NCI-H1092 treated with DMSO at 0.1 percent for 48 hours (cell line): ENCODE data around the gene SMYD3.

Experiments
- DNase-seq: peaks from one replicate; lab custom pipeline; 2025; lab: John Stamatoyannopoulos, UW

The SMYD3 gene

DNA sequence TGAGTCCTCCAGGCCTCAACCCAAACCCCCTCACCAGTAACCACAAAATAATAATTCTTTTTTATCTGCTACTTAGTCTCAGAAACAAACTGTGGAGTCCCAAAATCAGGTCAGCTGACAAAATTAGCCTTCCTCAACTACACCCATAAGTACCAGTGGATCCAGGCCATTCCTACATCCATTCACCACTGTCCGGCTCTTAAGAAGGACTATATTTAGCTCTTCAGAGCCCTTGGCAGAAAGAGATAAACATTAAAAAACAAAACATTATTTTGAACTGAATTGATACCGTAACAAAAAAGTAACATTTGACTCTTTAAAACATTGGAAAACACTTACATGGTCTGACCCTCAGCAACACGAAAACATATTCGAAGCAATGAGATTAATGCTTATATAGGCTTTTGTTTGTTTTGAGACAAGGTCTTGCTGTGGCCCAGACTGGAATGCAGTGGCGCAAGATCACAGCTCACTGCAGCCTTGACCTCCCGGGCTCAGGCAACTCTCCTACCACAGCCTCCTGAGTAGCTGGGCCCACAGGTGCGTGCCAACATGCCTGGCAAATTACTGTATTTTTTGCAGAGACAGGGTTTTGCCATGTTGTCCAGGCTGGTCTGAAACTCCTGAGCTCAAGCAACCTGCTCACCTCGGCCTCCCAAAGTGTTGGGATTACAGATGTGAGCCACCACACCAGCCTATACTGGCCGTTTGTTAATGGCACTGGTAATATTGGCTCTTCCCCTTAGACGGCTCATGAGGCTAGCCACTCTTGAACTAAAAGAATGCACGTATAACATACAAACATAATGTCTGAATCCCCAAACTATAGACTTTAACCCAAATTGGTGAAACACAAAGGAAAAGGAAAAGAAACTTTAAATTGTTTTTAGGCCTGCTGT, 330.7 kb downstream of the SMYD3 start:
- DNase-seq: no peak

- DNase-seq: no peak
These were observed 336.4 kb downstream of the SMYD3 start for GRCh38 chr1:246170574-246171261.

- no peak for DNase-seq
These were observed 337.6 kb downstream of the SMYD3 start for GRCh38 chr1:246169486-246169885.

DNA sequence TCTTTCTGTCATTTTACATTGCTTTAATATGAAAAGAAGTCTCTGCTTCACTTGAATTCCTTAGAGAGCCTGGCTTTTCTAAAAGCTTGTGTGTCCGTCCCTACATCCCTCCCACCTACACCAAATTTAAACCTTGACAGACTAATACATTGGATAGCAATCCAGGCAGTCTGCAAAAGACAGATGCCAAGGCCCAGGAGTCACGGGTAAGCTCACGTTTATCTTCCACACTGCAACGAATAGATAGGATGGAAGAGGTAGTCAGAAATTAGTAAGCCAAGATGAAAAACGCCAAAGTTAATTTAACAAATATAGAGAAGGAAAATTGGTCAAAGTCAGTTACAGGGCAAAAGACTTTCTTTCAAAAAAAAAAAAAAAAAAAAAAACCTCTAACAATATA, 338.1 kb downstream of the SMYD3 start:
- no peak for DNase-seq

- peak; percentile 50 for DNase-seq
These were observed 340.2 kb downstream of the SMYD3 start for GRCh38 chr1:246166841-246167240.

- peak; percentile 66 for DNase-seq
These were observed 341.0 kb downstream of the SMYD3 start for GRCh38 chr1:246165826-246166709.

DNA sequence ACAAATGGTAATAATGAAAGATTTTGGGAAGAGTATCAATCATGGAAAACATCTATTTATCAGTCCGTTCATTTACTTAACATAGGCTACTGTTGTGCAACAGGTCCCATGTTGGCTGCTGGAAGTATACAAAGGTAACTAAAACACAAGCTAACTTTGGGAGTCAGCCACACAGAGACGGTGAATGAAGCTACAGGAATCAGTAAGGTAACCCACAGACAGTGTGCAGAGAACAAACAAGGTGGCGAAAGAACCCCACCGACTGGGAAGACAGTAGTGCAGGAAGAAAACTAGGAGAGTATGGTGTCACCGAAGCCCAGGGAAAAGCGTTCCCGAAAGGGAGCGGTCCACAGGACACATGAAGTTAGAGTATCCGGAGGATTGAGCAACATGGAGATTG, 342.3 kb downstream of the SMYD3 start:
- DNase-seq: no peak

DNA sequence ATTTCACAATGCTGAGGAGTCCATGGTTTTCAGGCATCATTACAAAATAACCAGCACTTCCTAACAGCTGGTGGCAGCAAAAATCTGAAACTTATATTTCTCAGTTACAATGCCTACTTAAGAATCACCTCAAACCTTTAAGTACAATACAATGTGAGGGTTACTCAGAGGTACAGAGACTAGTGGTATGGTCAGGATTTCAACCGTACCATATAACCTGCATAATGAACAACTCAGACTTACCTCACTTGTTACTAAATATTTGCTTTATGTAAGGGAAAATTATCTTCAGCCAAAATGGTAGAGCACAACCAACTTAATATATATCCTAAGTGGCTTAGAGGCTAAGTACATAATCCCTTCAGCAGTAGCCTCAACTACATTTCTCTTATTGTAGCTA, 344.5 kb downstream of the SMYD3 start:
- DNase-seq: no peak

GRCh38 chr1:246161626-246162025, 345.5 kb downstream of the SMYD3 start:
- no peak for DNase-seq

- peak; percentile 50 for DNase-seq
These were observed 346.2 kb downstream of the SMYD3 start for GRCh38 chr1:246160905-246161304.

- no peak for DNase-seq
These were observed 346.7 kb downstream of the SMYD3 start for GRCh38 chr1:246160374-246160773.

DNA sequence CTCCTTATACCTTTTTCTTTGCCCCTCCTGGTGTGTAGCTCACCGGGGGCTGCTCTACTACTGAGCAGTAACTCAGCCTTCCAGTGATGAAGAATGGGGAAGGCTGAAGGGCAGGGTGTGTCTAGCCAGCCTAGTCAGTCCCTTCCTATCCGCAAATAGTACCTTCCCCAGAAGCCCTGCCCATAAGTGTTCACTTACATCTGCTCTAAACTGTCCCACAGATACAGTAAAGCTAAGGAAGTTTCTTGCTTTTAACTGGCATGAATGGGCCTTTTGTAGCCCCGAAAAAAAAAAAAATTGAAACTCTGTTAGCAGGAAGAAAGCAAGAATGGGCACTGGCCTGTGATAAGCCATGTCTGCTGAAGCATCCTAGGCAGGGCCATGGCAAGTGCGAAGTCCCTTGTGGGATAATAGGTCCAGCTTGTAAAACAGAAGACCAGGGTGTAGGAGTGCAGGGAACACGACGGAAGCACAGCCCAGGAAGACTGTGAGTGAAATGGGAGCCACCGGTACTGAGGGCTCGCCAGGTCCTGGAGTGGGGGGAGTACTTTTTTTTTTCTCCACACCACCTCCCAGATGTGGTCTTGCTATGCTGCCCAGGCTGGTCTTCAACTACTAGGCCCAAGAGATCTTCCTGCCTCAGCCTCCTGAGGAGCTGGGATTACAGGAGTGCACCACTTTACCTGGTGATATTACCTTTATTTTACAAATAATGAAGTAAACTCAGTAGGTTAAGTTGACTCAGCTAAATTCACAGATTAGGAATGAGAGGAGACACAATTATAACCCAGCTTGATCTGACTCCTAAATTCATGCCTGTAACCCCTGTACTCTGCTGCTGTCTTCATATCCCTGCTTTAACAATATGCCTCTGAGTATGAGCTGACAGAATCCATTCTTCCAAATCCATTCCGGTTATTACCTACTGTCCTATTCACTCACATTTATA, 347.5 kb downstream of the SMYD3 start:
- no peak for DNase-seq

- DNase-seq: no peak
These were observed 348.9 kb downstream of the SMYD3 start for GRCh38 chr1:246158131-246158530.

GRCh38 chr1:246157516-246157915, 349.6 kb downstream of the SMYD3 start:
- no peak for DNase-seq

GRCh38 chr1:246156847-246157246, 350.2 kb downstream of the SMYD3 start:
- no peak for DNase-seq

- no peak for DNase-seq
These were observed 351.2 kb downstream of the SMYD3 start for GRCh38 chr1:246155923-246156322.

- DNase-seq: no peak
These were observed 353.3 kb downstream of the SMYD3 start for GRCh38 chr1:246153796-246154212.

- DNase-seq: no peak
These were observed 354.1 kb downstream of the SMYD3 start for GRCh38 chr1:246152986-246153431.

DNA sequence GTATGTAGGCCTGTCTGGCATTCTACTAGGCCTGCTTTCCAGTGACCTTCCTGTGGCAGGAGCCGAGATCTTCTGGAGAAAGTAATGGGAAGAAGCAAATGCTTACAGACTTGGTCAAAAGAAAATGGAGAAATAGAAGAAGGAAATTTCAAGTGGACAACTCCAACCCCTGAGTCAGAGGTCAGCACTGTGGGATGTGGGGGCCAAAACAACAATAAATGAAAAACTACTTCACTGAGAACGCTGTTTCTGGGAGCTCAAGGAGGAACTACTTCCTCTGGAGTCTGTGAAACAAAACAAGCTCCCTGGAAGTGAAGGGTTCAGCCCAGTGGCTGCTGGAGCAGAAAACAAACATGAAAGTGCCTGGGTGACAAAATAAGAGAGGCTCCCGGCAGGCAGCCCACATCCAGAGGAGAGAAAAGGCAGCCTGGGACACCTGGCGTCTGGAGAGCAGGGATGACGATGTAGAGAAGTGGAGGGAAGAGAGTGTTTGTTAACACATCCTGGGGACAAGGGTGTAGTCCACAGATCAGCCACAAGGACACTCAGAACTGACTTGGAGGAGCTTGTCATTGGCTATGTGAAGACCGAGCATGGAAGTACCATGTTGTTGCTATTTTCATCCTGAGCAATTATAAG, 355.2 kb downstream of the SMYD3 start:
- peak; percentile 54 for DNase-seq

GRCh38 chr1:246149543-246149942, 357.5 kb downstream of the SMYD3 start:
- no peak for DNase-seq
